ENCODE data around the gene SUSD4. TPM values are rescaled to one million over a fixed set of nuclear protein-coding genes. Genes with fewer than 3 reads are reported as not detected.

SUSD4 gene
- total RNA-seq, 6 experiments from 2014 or later: 0.33 to 0.96 (median 0.70) TPM

- no peak for TF ChIP-seq CTCF (IDR thresholded peaks at IDR 0.05)
- Mint-ChIP-seq H3K27me3 (ENCODE audit: insufficient read depth) (peaks cover 10% of the 10 kb centered on the region; the same call in 1 of the 2 replicates), H3K4me3 (no peak overlapping the region), H3K27ac (no peak overlapping the region), H3K4me1 (ENCODE audit: low read depth) (peaks cover 12% of the 10 kb centered on the region), H3K9me3 (no peaks in the 10 kb centered on the region), H3K36me3 (ENCODE audit: low read depth) (no peaks in the 10 kb centered on the region)
- no peak for DNase-seq
Measured at GRCh38 chr1:223329252-223329651, 34.7 kb downstream of the SUSD4 start.

- no peak overlapping the region for H3K4me3 Mint-ChIP-seq
- DNase-seq: no peak
- TF ChIP-seq CTCF (IDR thresholded peaks at IDR 0.05): no peak
Measured at GRCh38 chr1:223328566-223328965, 35.4 kb downstream of the SUSD4 start.

DNA sequence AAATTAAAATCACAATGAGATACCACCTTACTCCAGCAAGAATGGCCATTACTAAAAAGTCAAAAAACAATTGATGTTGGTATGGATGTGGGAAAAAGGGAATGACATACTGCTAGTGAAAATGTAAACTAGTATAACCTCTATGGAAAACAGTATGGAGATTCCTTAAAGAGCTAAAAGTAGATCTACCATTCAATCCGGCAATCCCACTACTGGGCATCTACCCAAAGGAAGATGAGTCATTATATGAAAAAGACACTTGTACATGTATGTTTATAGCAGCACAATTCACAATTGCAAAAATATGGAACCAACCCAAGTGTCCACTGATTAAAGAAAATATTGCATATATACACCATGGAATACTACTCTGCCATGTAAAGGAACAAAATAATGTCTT lies 37.2 kb downstream of the SUSD4 start:
- no peak overlapping the region for H3K27ac Mint-ChIP-seq
- peaks cover 14% of the 10 kb centered on the region for H3K27me3 Mint-ChIP-seq (ENCODE audit: insufficient read depth)
- H3K4me1 Mint-ChIP-seq (ENCODE audit: low read depth): peaks cover 7% of the 10 kb centered on the region
- TF ChIP-seq CTCF (IDR thresholded peaks at IDR 0.05): no peak
- no peak for DNase-seq
- H3K4me3 Mint-ChIP-seq: no peak overlapping the region
- no peaks in the 10 kb centered on the region for H3K36me3 Mint-ChIP-seq (ENCODE audit: low read depth)
- H3K9me3 Mint-ChIP-seq: no peaks in the 10 kb centered on the region

More at GRCh38 chr1:223328566-223328965, 35.4 kb downstream of the SUSD4 start:
- H3K36me3 Mint-ChIP-seq (ENCODE audit: low read depth): no peaks in the 10 kb centered on the region
- no peaks in the 10 kb centered on the region for H3K9me3 Mint-ChIP-seq
- H3K27me3 Mint-ChIP-seq (ENCODE audit: insufficient read depth): peaks cover 10% of the 10 kb centered on the region; the same call in 1 of the 2 replicates
- H3K27ac Mint-ChIP-seq: no peak overlapping the region
- peaks cover 12% of the 10 kb centered on the region for H3K4me1 Mint-ChIP-seq (ENCODE audit: low read depth)

DNA sequence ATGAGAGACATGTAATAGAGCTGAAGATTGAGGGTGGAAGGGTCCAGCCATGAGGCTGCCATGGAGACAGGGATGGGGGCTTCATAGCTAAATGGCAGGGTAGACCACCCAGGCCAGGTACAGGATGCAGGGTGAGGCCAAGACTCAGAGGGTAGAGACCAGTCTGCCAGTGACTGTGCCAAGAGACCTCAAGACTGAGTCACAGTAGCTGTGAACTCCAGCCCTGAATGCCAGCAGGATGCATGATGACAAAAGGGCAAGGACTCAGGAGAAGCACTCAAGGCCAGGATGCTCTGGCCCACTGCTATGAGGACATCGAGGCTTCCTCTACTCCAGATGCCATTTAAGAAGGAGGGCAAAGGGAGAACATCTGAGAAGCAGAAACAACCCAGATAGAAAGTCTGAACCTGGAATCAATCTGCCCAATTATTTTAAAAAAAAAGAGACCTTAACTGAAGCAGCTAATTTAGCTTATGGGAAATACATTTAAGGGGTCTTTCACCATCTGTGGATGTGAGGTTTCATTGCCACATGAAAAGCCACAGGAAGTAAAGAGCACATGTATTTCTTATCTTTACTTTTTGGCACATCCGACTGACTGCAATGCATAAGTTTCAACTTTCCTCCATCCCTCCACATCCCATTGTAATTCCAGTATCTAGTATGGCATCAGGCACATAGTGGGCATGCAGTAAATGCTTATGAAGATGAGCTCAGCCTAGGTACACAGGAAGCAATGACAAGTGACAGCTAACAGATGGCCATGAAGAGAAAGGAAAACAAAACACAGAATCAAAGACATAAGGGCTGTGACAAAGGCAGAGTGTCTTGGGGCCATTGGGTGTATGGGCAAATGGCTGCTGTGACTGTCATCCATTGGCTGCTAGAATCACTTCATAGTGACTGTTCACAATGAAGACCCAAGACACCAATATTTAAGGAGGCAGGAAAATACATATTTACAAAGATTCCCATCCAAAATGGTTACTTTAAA lies 40.2 kb downstream of the SUSD4 start:
- H3K36me3 Mint-ChIP-seq (ENCODE audit: low read depth): no peaks in the 10 kb centered on the region
- no peak for TF ChIP-seq CTCF (IDR thresholded peaks at IDR 0.05)
- H3K9me3 Mint-ChIP-seq: no peaks in the 10 kb centered on the region
- DNase-seq: no peak
- H3K4me3 Mint-ChIP-seq: no peak overlapping the region
- H3K4me1 Mint-ChIP-seq (ENCODE audit: low read depth): no peaks in the 10 kb centered on the region
- peaks cover 27% of the 10 kb centered on the region for H3K27me3 Mint-ChIP-seq (ENCODE audit: insufficient read depth)
- H3K27ac Mint-ChIP-seq: no peak overlapping the region

- H3K4me3 Mint-ChIP-seq: no peak overlapping the region
Measured at GRCh38 chr1:223322868-223323267, 41.1 kb downstream of the SUSD4 start.

More at GRCh38 chr1:223322868-223323267, 41.1 kb downstream of the SUSD4 start:
- DNase-seq: no peak
- no peak for TF ChIP-seq CTCF (IDR thresholded peaks at IDR 0.05)
- no peaks in the 10 kb centered on the region for H3K36me3 Mint-ChIP-seq (ENCODE audit: low read depth)
- no peaks in the 10 kb centered on the region for H3K4me1 Mint-ChIP-seq (ENCODE audit: low read depth)
- no peak overlapping the region for H3K27ac Mint-ChIP-seq
- H3K27me3 Mint-ChIP-seq (ENCODE audit: insufficient read depth): peaks cover 23% of the 10 kb centered on the region
- H3K9me3 Mint-ChIP-seq: no peaks in the 10 kb centered on the region
